Central memory CD8-positive, alpha-beta T cell (primary cell): ENCODE data around the gene SPATA31C1.
"Not testable (repeated sequence)": the region's sequence is repeated elsewhere in the genome, so short reads cannot be mapped to it uniquely, and the experiment has no call there.

Experiments
- ATAC-seq: fragments of 150-1000 bp; cut with Tn5 transposase; replicated peaks from 2 replicates; pipeline ENCODE4 v1.10.0; 2022; ENCODE audit warnings: mild to moderate bottlenecking, moderate FRiP score, moderate number of reproducible peaks; ENCODE audit not compliant: poor library complexity, severe bottlenecking; ENCODE audit errors: extremely low read depth
- DNase-seq, 2 donors: peaks; one replicate each; pipeline ENCODE4 v3.0.0; 2021; ENCODE audit warnings: low spot score in 2 of 2
- H3K27ac Mint-ChIP-seq: one replicate; pipeline ENCODE4 v1.8.0; 2022; ENCODE audit warnings: low read depth, mild to moderate bottlenecking, moderate library complexity, mixed read lengths
- H3K27me3 Mint-ChIP-seq: one replicate; pipeline ENCODE4 v1.8.0; 2022; ENCODE audit warnings: mixed read lengths
- H3K36me3 Mint-ChIP-seq: one replicate; pipeline ENCODE4 v1.8.0; 2022; ENCODE audit warnings: mild to moderate bottlenecking, moderate library complexity, mixed read lengths; ENCODE audit not compliant: insufficient read depth
- H3K4me1 Mint-ChIP-seq: one replicate; pipeline ENCODE4 v1.8.0; 2022; ENCODE audit warnings: mixed read lengths
- H3K4me3 Mint-ChIP-seq: one replicate; pipeline ENCODE4 v1.8.0; 2022; ENCODE audit warnings: mild to moderate bottlenecking, moderate library complexity, mixed read lengths
- H3K9me3 Mint-ChIP-seq: one replicate; pipeline ENCODE4 v1.8.0; 2022; ENCODE audit warnings: mixed read lengths

SPATA31C1 gene

DNA sequence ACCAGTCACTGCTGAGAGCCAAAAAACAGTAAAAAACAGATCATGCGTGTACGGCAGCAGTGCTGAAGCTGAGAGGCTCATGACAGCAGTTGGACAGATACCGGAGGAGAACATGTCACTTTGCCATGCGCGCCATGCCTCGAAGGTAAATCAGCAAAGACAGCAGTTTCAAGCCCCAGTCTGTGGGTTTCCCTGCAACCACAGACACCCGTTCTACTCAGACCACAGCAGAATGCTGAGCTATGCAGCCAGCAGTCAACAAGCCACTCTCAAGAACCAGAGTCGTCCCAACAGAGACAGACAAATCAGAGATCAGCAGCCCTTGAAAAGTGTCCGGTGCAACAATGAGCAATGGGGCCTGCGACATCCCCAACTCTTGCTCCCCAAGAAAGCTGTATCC lies 5.2 kb downstream of the SPATA31C1 start:
- not testable (repeated sequence) for DNase-seq

DNA sequence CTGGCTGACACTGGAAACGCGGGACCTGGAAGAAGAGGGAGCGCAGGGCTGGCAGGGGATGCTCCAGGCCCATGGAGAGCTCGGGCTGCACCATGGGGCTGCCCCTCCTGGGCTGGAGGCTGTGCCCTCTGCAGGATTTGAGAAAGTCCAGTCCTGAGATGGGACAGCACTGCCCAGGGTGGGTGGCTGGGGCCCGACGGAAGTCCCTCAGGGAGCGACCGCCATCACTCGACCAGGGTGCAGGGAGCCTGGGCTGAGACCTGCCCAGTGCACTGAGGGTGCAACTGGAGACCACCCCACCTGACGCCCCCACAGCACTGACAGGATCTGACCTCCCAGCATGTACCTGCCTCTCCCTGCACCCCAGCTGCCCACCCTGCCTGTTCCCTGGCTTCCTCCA lies 7.1 kb downstream of the SPATA31C1 start:
- DNase-seq, ATAC-seq, H3K27me3 Mint-ChIP-seq, H3K4me3 Mint-ChIP-seq, H3K36me3 Mint-ChIP-seq, H3K9me3 Mint-ChIP-seq, H3K4me1 Mint-ChIP-seq, H3K27ac Mint-ChIP-seq: not testable (repeated sequence)

More for the DNA sequence above, 5.2 kb downstream of the SPATA31C1 start:
- not testable (repeated sequence) for ATAC-seq, H3K9me3 Mint-ChIP-seq, H3K4me1 Mint-ChIP-seq, H3K4me3 Mint-ChIP-seq, H3K36me3 Mint-ChIP-seq, H3K27me3 Mint-ChIP-seq, H3K27ac Mint-ChIP-seq

DNA sequence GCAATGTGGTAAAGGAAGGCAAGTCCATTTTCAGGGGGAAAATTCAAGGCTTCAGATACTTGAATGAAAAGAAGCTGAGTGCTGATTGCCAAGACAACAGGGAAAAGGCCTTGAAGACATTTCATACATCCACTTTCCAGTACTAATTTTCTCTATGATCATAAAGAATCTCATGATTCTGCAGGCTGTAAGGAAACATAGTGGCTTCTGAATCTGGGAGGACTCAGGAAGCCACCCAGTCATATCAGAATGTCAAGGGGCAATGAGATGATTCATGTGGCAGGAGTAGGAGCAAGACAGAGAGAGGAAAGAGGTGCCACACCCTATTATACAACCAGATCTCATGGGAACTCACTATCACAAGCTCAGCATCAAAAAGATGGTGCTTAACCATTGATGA lies 11.4 kb downstream of the SPATA31C1 start:
- not testable (repeated sequence) for H3K36me3 Mint-ChIP-seq, H3K4me1 Mint-ChIP-seq, DNase-seq

DNA sequence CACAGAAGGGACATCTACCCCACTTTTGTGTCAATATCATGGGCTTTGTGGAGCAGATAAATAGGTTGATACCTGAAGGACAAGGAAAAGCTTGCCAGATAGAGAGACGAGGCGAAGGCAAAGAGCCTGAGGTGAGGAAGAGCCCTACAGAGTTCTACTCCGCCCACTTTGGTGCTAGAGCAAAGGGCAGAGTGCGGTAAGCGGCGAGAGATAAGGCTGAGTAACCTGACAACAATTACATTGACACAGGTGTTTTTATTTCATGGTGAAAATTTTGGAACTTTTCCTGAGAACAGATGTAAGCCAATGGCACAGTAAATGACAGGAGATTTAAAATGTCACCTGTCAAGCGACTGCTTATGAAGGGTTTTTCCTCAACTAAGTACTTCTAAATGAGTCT lies 16.7 kb downstream of the SPATA31C1 start:
- H3K36me3 Mint-ChIP-seq, H3K4me3 Mint-ChIP-seq, H3K27ac Mint-ChIP-seq, H3K27me3 Mint-ChIP-seq, DNase-seq, ATAC-seq, H3K9me3 Mint-ChIP-seq, H3K4me1 Mint-ChIP-seq: not testable (repeated sequence)

More for the DNA sequence above, 11.4 kb downstream of the SPATA31C1 start:
- H3K27me3 Mint-ChIP-seq, H3K9me3 Mint-ChIP-seq, H3K4me3 Mint-ChIP-seq, ATAC-seq, H3K27ac Mint-ChIP-seq: not testable (repeated sequence)

DNA sequence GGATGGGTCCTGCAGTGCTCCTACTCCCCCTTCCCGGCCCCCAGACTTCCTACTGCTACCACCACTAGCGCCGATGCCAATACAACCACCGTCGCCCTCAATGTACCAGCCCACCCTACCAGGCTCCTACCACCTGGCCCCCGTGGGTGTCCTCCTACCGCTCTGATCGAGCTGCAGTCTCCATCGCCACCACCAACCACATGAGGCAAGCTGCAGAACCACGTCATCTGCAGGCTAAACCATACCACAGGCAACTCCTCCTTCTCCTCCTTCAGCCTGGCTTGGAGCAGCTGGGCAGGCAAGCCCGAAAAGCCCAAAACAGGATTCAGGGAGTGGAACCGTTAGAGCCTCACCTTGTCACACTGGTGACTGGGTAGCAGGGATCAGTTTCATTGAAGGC lies 19.6 kb downstream of the SPATA31C1 start:
- not testable (repeated sequence) for DNase-seq, H3K27ac Mint-ChIP-seq, H3K36me3 Mint-ChIP-seq, ATAC-seq, H3K9me3 Mint-ChIP-seq, H3K4me3 Mint-ChIP-seq, H3K4me1 Mint-ChIP-seq, H3K27me3 Mint-ChIP-seq

DNA sequence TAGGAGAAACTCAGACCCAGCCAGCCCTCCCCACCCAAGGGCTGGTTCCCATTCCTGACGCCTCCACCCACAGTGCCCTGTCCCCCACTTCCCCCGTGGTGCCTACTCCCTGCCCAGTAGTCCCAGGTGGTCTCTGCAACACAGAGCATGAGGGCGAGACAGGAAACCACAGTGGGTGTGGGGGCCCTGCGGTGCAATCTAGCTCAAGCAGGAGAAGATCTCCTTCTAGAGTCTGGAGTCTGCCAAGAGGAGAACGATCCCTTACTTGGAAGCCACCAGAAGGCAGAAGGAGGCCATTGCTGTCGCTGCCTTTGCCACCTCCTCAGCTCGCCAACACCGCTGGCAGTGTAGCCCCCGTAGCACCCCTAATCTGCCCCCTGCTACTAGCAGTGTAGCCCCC lies 20.2 kb downstream of the SPATA31C1 start:
- ATAC-seq, H3K36me3 Mint-ChIP-seq, H3K4me1 Mint-ChIP-seq, H3K27me3 Mint-ChIP-seq, H3K9me3 Mint-ChIP-seq, DNase-seq, H3K27ac Mint-ChIP-seq, H3K4me3 Mint-ChIP-seq: not testable (repeated sequence)

DNA sequence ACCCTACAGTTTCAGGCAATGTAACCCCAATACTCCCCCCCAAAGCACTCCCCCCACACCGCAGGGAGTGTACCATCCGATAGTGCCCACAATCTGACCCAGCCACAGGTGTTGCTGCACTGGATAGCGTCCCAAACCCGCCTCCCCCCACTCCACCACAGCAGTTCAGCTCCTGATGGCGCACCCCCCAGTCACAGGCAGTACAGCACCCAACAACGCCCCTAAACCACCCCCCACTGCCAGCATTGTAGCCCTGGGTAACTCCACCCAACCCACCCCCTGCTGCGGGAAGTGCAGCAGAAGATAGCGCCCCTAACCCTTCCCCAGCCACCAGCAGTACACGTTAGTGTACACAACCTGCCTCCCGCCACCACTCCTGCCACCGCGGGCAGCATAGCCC lies 20.6 kb downstream of the SPATA31C1 start:
- H3K4me1 Mint-ChIP-seq, DNase-seq, H3K36me3 Mint-ChIP-seq, H3K4me3 Mint-ChIP-seq, ATAC-seq, H3K27me3 Mint-ChIP-seq, H3K9me3 Mint-ChIP-seq, H3K27ac Mint-ChIP-seq: not testable (repeated sequence)

DNA sequence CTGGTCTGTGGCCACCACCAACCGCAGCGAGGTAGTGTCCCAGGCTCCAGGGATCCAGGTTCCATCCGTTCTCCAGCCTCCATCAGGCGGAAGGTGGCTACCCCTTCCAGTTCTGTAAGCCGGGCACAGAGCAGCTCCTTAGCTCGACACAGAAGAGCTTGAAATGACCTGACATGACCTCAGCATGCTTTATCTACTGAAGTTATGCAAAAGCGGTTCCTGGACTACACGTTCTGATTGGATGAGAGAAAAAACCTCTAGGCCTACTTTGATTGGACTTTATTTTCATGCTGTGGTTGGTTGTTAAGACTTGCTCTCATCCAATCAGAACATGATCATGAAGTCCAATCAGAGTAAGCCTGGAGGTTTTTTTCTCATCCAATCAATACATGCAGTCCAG lies 21.3 kb downstream of the SPATA31C1 start:
- ATAC-seq, H3K9me3 Mint-ChIP-seq, DNase-seq, H3K4me1 Mint-ChIP-seq, H3K36me3 Mint-ChIP-seq, H3K4me3 Mint-ChIP-seq, H3K27ac Mint-ChIP-seq, H3K27me3 Mint-ChIP-seq: not testable (repeated sequence)

DNA sequence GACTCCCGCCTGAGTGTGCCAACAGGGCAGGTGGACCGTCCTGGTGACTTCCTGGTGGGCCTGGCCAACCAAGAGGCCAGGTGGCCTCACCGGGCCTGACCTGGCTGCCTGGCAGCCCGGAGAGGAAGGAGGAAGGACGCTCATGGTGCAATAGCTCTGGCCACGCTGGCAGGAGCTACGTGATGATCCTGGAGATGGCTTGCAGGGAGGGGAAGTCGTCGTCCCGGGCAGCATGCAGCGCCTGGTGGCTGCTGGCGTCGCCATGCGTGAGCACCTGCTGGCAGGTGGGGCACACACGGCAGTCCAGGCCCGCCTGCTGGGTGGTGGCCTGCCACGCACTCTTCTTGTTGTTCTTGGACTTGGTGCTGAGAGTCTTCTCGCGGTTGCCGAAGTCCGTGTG lies 26.3 kb downstream of the SPATA31C1 start:
- no peaks in the 10 kb centered on the region for H3K36me3 Mint-ChIP-seq
- no peaks in the 10 kb centered on the region for H3K4me1 Mint-ChIP-seq
- no peaks in the 10 kb centered on the region for H3K9me3 Mint-ChIP-seq
- ATAC-seq (no peak), DNase-seq (no peak)
- no peak overlapping the region for H3K4me3 Mint-ChIP-seq
- H3K27me3 Mint-ChIP-seq = peaks cover 47% of the 10 kb centered on the region
- no peak overlapping the region for H3K27ac Mint-ChIP-seq

DNA sequence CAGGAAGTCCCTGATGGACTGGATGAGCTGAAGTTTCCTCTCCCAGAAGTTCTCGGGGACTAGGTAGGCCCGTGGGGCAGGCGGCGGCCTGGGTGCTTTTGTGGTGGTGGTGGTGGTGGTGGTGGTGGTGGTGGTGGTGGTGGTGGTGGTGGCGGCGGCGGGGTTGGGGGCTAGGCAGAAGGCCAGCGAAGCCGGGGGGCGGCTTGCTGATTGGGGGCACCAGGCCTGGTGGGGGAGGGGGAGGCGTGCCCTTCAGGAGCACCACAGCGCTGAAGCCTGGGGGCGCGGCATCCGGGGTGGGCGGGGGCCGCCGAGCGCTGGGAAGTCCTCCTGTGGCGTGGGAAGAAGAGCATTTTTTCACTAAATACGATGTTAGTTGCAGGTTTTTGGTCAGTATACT lies 26.9 kb downstream of the SPATA31C1 start:
- H3K4me3 Mint-ChIP-seq = no peak overlapping the region
- H3K27me3 Mint-ChIP-seq = peaks cover 53% of the 10 kb centered on the region
- no peaks in the 10 kb centered on the region for H3K36me3 Mint-ChIP-seq
- H3K9me3 Mint-ChIP-seq = peaks cover 2% of the 10 kb centered on the region
- DNase-seq = no peak
- no peak overlapping the region for H3K27ac Mint-ChIP-seq
- ATAC-seq = no peak
- no peaks in the 10 kb centered on the region for H3K4me1 Mint-ChIP-seq

DNA sequence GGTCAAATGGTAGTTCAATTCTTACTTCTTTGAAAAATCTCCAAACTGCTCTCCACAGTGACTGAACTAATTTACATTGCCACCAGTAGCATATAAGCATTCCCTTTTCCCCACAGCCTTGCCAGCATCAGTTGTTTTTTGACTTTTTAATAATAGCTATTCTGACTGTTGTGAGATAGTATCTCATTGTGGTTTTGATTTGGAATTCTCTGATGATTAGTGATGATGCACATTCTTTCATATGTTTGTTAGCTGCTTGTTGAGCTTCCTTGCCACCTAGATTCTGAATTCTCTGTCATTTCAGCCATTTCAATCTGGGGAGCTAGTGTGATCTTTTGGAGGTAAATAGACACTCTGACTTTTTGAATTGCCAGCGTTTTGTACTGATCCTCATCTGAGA lies 32.5 kb downstream of the SPATA31C1 start:
- peaks cover 12% of the 10 kb centered on the region for H3K9me3 Mint-ChIP-seq
- DNase-seq (no peak), ATAC-seq (no peak)
- H3K4me3 Mint-ChIP-seq = no peak overlapping the region
- no peaks in the 10 kb centered on the region for H3K4me1 Mint-ChIP-seq
- no peak overlapping the region for H3K27ac Mint-ChIP-seq
- H3K36me3 Mint-ChIP-seq = no peaks in the 10 kb centered on the region
- H3K27me3 Mint-ChIP-seq = peaks cover 63% of the 10 kb centered on the region

DNA sequence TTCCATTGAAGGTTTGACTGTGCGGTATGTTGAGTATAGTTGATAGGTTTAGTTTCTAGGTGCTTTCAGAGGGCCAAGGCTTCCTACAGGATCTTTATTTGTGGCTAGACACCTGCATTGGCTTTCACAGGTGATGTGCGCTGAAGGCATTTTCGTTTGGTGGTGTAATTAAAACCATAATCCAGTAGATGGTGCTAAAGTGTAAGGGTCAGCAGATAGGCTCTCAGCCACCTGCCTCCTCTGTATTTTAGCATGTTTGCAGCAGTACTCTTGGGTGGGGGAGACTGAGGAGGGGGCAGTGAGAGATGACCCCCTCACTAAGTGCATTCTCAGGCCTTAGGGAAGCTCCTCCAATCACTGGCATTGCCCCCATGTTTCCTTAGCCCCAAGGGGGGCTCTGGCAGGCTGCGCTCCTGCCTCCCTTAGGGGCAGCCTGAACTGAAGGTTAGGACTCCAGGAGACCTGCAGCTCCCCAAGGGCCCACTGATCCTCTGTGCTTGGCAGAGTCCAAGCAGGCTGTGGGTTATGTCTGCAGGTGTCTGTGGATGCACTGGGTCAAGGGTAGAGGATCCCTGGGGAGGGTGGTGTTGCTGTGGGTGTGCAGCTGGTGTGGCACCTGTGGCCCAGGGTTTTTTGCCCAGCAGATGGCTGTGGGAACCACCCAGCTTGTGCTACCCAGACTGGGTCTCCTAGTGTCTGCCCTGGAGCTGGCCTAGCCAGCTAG lies 33.2 kb downstream of the SPATA31C1 start:
- no peak for ATAC-seq
- Mint-ChIP-seq H3K4me1 (no peaks in the 10 kb centered on the region), H3K27ac (no peak overlapping the region), H3K27me3 (peaks cover 57% of the 10 kb centered on the region), H3K9me3 (peaks cover 12% of the 10 kb centered on the region), H3K4me3 (no peak overlapping the region), H3K36me3 (no peaks in the 10 kb centered on the region)
- no peak for DNase-seq

DNA sequence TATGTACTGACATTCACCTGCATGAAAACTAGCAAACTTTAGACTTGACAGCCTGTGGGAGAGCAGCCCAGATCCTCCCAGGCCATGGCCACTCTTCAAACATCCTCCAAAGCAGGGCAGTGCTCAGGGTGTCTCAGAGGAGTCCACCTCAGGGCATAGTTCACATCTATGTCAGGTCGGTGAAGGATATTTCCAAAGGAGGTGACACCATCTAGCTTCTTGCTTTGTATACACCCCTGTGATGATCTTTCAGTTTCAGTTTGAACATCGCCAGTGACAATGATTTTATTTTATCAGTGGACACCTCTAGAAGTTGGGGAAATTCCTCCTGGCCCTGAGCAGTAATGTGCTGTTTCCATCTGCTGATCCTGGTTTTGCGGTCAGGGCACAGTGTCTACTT lies 36.5 kb downstream of the SPATA31C1 start:
- H3K27ac Mint-ChIP-seq = peak overlapping the region; percentile 26

More for the DNA sequence above, 36.5 kb downstream of the SPATA31C1 start:
- H3K27me3 Mint-ChIP-seq = peaks cover 36% of the 10 kb centered on the region
- H3K4me1 Mint-ChIP-seq = no peaks in the 10 kb centered on the region
- peaks cover 12% of the 10 kb centered on the region for H3K9me3 Mint-ChIP-seq
- no peak overlapping the region for H3K4me3 Mint-ChIP-seq
- DNase-seq (no peak), ATAC-seq (no peak)
- H3K36me3 Mint-ChIP-seq = no peaks in the 10 kb centered on the region
